ENCODE measurements around the gene TWSG1. TPM values are rescaled to one million over a fixed set of nuclear protein-coding genes. Genes with fewer than 3 reads are reported as not detected.
"Not testable (repeated sequence)": the region's sequence is repeated elsewhere in the genome, so short reads cannot be mapped to it uniquely, and the experiment has no call there.

The TWSG1 gene
- total RNA-seq, 2 donors from 2014 or later: 14.7 to 16.6 TPM

DNA sequence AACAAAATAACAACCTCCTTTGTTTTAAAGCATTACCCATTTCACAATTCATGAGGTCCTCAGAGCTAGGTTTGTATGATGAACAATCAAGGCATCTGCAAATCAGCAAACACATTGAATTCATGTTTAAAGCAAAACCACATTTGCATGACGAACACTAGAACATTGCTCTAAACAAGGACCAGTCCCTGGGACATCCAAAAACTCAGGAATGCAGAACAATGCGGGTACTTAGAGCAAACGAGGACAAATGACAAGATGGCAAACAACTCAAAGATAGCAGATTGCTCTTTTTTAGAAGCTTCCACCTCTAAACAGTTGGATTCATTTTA lies 95.1 kb downstream of the TWSG1 start:
- no peaks in the 10 kb centered on the region for H3K9me3 ChIP-seq

DNA sequence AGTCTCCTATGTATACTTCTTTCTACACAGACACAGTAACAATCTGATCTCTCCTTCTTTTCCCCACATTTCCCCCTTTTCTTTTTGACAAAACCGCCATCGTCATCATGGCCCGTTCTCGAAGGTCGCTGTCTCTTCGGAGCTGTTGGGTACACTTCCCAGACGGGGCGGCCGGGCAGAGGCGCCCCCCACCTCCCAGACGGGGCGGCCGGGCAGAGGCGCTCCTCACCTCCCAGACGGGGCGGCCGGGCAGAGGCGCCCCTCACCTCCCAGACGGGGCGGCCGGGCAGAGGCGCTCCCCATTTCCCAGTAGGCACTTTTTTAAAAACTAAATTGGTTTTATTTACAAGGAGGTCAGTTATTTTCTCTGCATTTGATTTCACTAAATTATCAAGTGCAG lies 95.7 kb downstream of the TWSG1 start:
- H3K36me3 ChIP-seq; H3K9me3 ChIP-seq; H3K27me3 ChIP-seq; H3K4me3 ChIP-seq; H3K27ac ChIP-seq; DNase-seq (ENCODE audit: low spot score): not testable (repeated sequence)
- H3K4me1 ChIP-seq: peaks cover 0 to 12% of the 10 kb centered on the region in 2 donors

More for the DNA sequence above, 95.1 kb downstream of the TWSG1 start:
- H3K4me1 ChIP-seq: peaks cover 0 to 12% of the 10 kb centered on the region in 2 donors
- no peak for DNase-seq (ENCODE audit: low spot score)
- TF ChIP-seq, protein P1, sequence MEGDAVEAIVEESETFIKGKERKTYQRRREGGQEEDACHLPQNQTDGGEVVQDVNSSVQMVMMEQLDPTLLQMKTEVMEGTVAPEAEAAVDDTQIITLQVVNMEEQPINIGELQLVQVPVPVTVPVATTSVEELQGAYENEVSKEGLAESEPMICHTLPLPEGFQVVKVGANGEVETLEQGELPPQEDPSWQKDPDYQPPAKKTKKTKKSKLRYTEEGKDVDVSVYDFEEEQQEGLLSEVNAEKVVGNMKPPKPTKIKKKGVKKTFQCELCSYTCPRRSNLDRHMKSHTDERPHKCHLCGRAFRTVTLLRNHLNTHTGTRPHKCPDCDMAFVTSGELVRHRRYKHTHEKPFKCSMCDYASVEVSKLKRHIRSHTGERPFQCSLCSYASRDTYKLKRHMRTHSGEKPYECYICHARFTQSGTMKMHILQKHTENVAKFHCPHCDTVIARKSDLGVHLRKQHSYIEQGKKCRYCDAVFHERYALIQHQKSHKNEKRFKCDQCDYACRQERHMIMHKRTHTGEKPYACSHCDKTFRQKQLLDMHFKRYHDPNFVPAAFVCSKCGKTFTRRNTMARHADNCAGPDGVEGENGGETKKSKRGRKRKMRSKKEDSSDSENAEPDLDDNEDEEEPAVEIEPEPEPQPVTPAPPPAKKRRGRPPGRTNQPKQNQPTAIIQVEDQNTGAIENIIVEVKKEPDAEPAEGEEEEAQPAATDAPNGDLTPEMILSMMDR (IDR thresholded peaks at IDR 0.05): no peak
- no peaks in the 10 kb centered on the region for H3K27me3 ChIP-seq
- H3K27ac ChIP-seq: peak overlapping the region in 1 of 2 donors; percentile 38
- no peaks in the 10 kb centered on the region for H3K36me3 ChIP-seq
- H3K4me3 ChIP-seq: no peak overlapping the region

DNA sequence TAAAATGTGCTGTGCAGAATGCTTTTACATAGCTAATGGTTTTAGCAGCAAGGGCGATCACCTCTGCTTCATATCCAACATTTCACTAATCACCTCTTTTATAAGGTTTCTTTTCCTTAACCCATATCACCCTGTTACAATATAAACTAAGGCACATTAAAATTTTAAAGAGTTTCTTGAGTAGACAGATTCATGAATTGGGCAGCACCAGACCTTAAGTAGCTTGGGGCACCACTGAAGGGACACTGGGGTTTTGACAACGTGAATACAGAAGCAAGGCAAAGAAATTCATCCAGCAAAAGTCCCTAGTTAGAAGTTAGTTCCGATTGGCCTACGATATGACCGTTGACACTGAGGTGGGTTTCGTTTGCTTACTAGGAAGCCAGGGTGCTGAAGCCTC lies 96.7 kb downstream of the TWSG1 start:
- H3K4me3 ChIP-seq: no peak overlapping the region
- no peak for DNase-seq (ENCODE audit: low spot score)
- no peak overlapping the region for H3K27ac ChIP-seq
- no peaks in the 10 kb centered on the region for H3K27me3 ChIP-seq
- no peaks in the 10 kb centered on the region for H3K36me3 ChIP-seq
- TF ChIP-seq, protein P1 (IDR thresholded peaks at IDR 0.05): no peak
- peaks cover 0 to 12% of the 10 kb centered on the region in 2 donors for H3K4me1 ChIP-seq
- no peaks in the 10 kb centered on the region for H3K9me3 ChIP-seq

DNA sequence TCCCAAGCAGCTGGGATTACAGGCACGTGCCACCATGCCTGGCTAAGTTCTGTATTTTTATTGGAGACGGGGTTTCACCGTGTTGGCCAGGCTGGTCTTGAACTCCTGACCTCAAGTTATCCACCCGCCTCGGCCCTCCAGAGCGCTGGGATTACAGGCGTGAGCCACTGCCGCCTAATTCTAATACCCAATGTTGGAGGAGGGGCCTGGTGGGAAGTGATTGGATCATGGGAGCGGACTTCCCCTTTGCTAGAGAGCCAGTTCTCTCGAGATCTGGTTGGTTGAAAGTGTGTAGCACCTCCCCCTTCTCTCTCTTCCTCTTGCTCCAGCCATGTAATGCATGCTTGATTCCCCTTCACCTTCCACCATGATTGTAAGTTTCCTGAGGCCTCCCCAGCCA lies 98.5 kb downstream of the TWSG1 start:
- H3K36me3 ChIP-seq; H3K9me3 ChIP-seq; H3K4me3 ChIP-seq; DNase-seq (ENCODE audit: low spot score); H3K27me3 ChIP-seq; H3K27ac ChIP-seq: not testable (repeated sequence)
- H3K4me1 ChIP-seq: peaks cover 0 to 12% of the 10 kb centered on the region in 2 donors

DNA sequence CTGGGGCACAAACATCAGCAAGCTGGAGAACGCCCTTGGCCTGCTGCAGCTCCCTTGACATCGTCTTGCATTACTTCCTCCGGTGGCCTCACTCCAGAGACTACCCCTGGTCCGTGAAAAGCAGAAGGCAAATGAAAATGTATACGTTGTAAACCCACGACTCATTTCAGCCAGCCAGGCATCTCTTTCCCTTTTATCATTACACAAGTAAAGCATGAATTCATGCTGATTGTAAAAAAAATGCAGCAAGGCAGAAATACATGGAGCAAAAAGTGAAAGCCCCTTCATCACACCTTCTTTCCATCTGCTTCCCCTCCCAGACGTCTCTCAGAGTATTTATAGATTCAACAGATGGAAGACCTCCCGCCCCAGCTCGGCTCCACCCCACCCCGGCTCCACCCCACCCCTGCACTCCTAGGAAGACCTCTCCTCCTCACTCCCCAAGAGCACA lies 99.1 kb downstream of the TWSG1 start:
- Histone ChIP-seq H3K36me3 (no peaks in the 10 kb centered on the region), H3K27me3 (no peaks in the 10 kb centered on the region), H3K27ac (no peak overlapping the region), H3K4me3 (no peak overlapping the region), H3K4me1 (peaks cover 0 to 7% of the 10 kb centered on the region in 2 donors), H3K9me3 (no peaks in the 10 kb centered on the region)
- no peak for DNase-seq (ENCODE audit: low spot score)
- TF ChIP-seq, protein P1 (IDR thresholded peaks at IDR 0.05): no peak

DNA sequence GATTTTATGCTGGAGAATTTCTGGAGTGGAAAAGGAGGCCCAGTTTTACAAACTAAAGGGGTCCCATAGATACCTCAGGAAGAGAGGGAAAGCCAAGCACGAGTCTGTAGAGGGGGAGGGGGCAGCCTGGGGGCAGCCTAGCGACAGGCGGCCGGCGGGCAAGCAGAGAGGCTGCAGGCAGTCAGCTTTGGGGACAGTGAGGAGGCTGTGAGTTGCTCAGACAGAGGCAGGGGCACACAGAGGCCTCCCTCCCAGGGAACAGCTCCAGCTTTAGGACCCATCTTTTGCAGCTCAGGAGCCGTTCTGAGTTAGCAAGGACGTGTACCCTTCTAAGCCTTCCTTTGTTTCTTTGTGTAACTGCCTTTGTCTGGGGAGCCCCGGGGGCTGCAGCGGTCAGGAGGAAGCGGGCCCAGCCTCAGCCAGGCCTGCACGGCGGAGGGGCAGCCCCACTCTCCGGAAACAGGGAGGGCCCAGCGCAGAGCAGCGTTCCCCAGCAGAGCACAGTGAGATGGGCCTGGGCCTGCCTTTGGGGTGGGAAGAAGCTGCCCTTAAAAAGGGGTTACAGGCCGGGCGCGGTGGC lies 99.6 kb downstream of the TWSG1 start:
- TF ChIP-seq, protein P1 (IDR thresholded peaks at IDR 0.05): no peak
- Histone ChIP-seq H3K36me3 (no peaks in the 10 kb centered on the region), H3K27ac (no peak overlapping the region), H3K27me3 (no peaks in the 10 kb centered on the region), H3K9me3 (no peaks in the 10 kb centered on the region), H3K4me3 (no peak overlapping the region), H3K4me1 (peaks cover 0 to 6% of the 10 kb centered on the region in 2 donors)
- DNase-seq (ENCODE audit: low spot score): no peak

DNA sequence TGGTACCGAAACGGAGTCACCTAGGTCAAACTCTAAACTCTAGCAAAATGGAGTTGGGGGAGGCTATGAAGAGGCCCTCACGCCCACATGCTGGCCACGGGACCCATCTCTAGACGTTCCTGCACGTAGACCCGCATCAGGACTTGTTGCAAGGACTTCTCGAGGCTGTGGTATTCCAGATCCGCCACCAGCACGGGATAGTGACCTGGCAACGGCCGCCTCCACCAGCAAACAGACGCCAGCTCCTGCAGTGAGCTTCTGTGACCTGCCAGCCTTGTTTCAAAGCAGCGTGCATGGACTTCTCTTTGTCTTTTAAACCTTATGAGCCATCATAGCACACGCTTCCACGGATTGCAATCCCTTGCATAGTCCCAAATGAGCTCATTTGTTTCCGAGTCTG lies 100.5 kb downstream of the TWSG1 start:
- H3K4me1 ChIP-seq: peaks cover 0 to 6% of the 10 kb centered on the region in 2 donors
- no peaks in the 10 kb centered on the region for H3K36me3 ChIP-seq
- no peak overlapping the region for H3K27ac ChIP-seq
- no peak for DNase-seq (ENCODE audit: low spot score)
- TF ChIP-seq, protein P1 (IDR thresholded peaks at IDR 0.05): no peak
- no peaks in the 10 kb centered on the region for H3K27me3 ChIP-seq
- no peak overlapping the region for H3K4me3 ChIP-seq
- H3K9me3 ChIP-seq: no peaks in the 10 kb centered on the region

All from right atrium auricular region (tissue), 2 donors.